Measurements from ENCODE around the gene BSN.
"Not testable (repeated sequence)": the region's sequence is repeated elsewhere in the genome, so short reads cannot be mapped to it uniquely, and the experiment has no call there.

GRCh38 chr3:49690856-49691255 lies 136.6 kb downstream of the BSN start:
- TF ChIP-seq POLR2AphosphoS5 (IDR thresholded peaks at IDR 0.05; ENCODE audit: insufficient read depth, low read depth, low read length); CTCF (IDR thresholded peaks at IDR 0.05; ENCODE audit: extremely low read depth in 1 of 2, insufficient read depth in 1 of 2, low read depth in 1 of 2, low read length in 2 of 2); MAX (IDR thresholded peaks at IDR 0.05; ENCODE audit: insufficient read depth, insufficient read length); POLR2A (IDR thresholded peaks at IDR 0.05; ENCODE audit: low read depth, low read length); JUN (IDR thresholded peaks at IDR 0.05; ENCODE audit: borderline replicate concordance, insufficient read depth, insufficient read length, low read depth): not testable (repeated sequence)

Data from endothelial cell of umbilical vein (primary cell).